ENCODE measurements around the gene CKAP2L. TPM values are rescaled to one million over a fixed set of nuclear protein-coding genes. Genes with fewer than 3 reads are reported as not detected.

CKAP2L gene
- total and polyA plus RNA-seq, 9 donors = 0.11 to 1.4 (median 0.15) TPM; not detected in 3

GRCh38 chr2:112779598-112779997 is 15.2 kb upstream of the CKAP2L start:
- H3K27ac ChIP-seq = no peak overlapping the region
- TF ChIP-seq EP300 (IDR thresholded peaks at IDR 0.05) = no peak
- no peak for TF ChIP-seq CTCF (IDR thresholded peaks at IDR 0.05)
- TF ChIP-seq POLR2A (IDR thresholded peaks at IDR 0.05) = no peak

GRCh38 chr2:112777036-112777435 is 12.6 kb upstream of the CKAP2L start:
- Histone ChIP-seq H3K27ac (no peak overlapping the region), H3K4me1 (ENCODE audit: insufficient read depth) (no peaks in the 10 kb centered on the region), H3K27me3 (no peaks in the 10 kb centered on the region), H3K9me3 (no peaks in the 10 kb centered on the region), H3K36me3 (no peaks in the 10 kb centered on the region), H3K4me3 (no peak overlapping the region)
- intact Hi-C loops (cut with DNase I) = no loop called here
- TF ChIP-seq EP300 (IDR thresholded peaks at IDR 0.05) (no peak), CTCF (IDR thresholded peaks at IDR 0.05) (no peak), POLR2A (IDR thresholded peaks at IDR 0.05) (no peak)
- DNase-seq = no peak

More at GRCh38 chr2:112779598-112779997, 15.2 kb upstream of the CKAP2L start:
- intact Hi-C loops (cut with DNase I) = no loop called here
- H3K27me3 ChIP-seq = no peaks in the 10 kb centered on the region
- no peaks in the 10 kb centered on the region for H3K9me3 ChIP-seq
- H3K36me3 ChIP-seq = no peaks in the 10 kb centered on the region
- no peak overlapping the region for H3K4me3 ChIP-seq
- no peak for DNase-seq
- H3K4me1 ChIP-seq (ENCODE audit: insufficient read depth) = no peaks in the 10 kb centered on the region
- WGBS, 3 donors = 80 to 88% (median 81%) methylated on average over 1 of the region's 1 CpG

- Histone ChIP-seq H3K27ac (no peak overlapping the region), H3K36me3 (no peaks in the 10 kb centered on the region), H3K4me3 (no peak overlapping the region), H3K27me3 (no peaks in the 10 kb centered on the region), H3K9me3 (no peaks in the 10 kb centered on the region), H3K4me1 (ENCODE audit: insufficient read depth) (no peaks in the 10 kb centered on the region)
- WGBS, 3 donors = 85 to 89% (median 88%) methylated on average over 3 of the region's 3 CpGs
- DNase-seq = no peak
- TF ChIP-seq POLR2A (IDR thresholded peaks at IDR 0.05) = no peak
- TF ChIP-seq EP300 (IDR thresholded peaks at IDR 0.05) = no peak
- no peak for TF ChIP-seq CTCF (IDR thresholded peaks at IDR 0.05)
- intact Hi-C loops (cut with DNase I) = no loop called here
Observed at GRCh38 chr2:112776113-112776512, 11.7 kb upstream of the CKAP2L start.

- H3K27me3 ChIP-seq = no peaks in the 10 kb centered on the region
- no peaks in the 10 kb centered on the region for H3K9me3 ChIP-seq
- H3K36me3 ChIP-seq = no peaks in the 10 kb centered on the region
- no peak overlapping the region for H3K27ac ChIP-seq
- no peak for DNase-seq
- no peaks in the 10 kb centered on the region for H3K4me1 ChIP-seq (ENCODE audit: insufficient read depth)
- TF ChIP-seq POLR2A (IDR thresholded peaks at IDR 0.05) = no peak
- TF ChIP-seq CTCF (IDR thresholded peaks at IDR 0.05) = no peak
- no peak for TF ChIP-seq EP300 (IDR thresholded peaks at IDR 0.05)
- no peak overlapping the region for H3K4me3 ChIP-seq
- intact Hi-C loops (cut with DNase I) = no loop called here
- 94 to 96% (median 95%) methylated on average over 3 of the region's 3 CpGs for WGBS, 3 donors
Observed at GRCh38 chr2:112774536-112775285, 10.3 kb upstream of the CKAP2L start.
